Left hindlimb (tissue), 1 donor: ENCODE data around the gene TUBB3.
"Not testable (repeated sequence)": the region's sequence is repeated elsewhere in the genome, so short reads cannot be mapped to it uniquely, and the experiment has no call there.

Experiments
- DNase-seq: peaks from one replicate; pipeline ENCODE4 v3.0.0-alpha.2; 2018

TUBB3 gene

DNA sequence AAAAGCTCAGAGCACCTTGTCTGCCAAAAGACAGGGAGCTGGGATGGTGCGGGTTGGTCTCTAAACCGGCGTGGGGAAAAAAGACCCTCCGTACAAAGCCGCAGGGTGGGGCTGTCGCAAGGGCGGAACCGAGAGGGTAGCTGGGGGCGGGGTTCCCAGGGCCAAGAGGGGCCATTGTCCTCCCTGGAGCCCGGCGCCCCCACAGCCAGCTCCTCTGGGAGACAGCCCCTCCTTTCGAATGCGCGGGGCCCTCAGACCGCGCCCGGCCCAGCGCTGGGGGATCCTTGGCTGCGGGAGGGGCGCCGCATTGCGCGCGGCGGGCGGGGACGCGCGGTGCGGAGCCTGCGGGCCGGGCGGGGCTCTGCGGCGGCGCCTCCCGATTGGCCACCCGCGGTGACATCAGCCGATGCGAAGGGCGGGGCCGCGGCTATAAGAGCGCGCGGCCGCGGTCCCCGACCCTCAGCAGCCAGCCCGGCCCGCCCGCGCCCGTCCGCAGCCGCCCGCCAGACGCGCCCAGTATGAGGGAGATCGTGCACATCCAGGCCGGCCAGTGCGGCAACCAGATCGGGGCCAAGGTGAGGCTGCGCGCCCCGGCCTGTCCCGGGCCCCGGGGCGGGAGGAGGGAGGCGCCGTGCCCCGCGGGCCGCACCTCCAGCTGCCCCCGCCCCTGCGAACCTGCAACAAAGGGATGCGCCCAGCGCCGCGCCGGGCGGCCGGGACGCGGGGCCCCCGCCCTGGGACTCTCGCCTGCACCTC is at the start of gene TUBB3:
TSS of gene TUBB3 (plus strand) at position 459 of the 756 bp plus-strand sequence. CDS start at position 519, 60 bp downstream.
- peak; percentile 80 for DNase-seq

DNA sequence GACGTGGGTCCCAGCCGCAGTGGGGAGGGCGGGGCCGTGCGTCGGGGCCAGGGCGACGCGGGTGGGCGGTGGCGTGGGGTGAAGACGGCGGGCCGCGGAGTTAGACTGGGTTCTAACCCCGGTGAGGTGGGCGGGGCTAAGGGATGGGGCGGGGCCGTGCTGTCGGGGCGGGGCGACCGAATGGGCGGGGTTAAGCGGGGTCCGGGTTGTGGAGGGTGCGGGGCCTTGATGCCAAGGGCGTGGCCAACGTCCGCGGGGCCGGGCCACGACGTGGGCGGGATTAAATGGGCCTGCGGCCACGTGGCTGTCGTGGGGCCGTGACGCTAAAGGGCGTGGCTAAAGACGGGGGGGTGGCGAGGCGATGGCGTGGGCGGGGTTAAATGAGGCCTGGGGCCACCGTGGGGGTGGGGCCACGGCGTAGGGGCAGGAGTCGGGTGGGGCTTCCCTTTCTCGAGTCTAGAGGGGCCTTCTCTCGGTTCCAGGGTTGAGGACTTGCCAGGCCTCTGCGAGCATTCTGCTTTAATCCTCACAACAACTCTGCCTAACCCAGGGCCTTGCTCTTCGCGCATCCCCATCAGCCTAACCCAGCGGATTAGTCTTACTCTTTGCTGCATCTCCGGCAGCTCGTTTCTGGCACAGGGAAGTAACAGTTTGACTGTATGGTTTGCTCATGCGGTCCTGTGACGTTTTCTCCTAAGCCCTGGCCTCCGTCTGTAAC is 49.0 kb upstream of the TUBB3 start:
- DNase-seq: peak; percentile 99

DNA sequence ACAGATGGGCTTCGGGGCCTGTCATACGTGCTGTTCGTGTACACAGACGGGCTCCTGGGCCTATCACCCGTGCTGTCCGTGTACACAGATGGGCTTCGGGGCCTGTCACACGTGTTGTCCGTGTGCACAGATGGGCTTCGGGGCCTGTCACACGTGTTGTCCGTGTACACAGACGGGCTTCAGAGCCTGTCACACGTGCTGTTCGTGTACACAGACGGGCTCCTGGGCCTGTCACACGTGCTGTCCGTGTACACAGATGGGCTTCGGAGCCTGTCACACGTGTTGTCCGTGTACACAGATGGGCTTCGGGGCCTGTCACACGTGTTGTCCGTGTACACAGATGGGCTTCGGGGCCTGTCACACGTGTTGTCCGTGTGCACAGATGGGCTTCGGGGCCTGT is 44.0 kb upstream of the TUBB3 start:
- DNase-seq: not testable (repeated sequence)

DNA sequence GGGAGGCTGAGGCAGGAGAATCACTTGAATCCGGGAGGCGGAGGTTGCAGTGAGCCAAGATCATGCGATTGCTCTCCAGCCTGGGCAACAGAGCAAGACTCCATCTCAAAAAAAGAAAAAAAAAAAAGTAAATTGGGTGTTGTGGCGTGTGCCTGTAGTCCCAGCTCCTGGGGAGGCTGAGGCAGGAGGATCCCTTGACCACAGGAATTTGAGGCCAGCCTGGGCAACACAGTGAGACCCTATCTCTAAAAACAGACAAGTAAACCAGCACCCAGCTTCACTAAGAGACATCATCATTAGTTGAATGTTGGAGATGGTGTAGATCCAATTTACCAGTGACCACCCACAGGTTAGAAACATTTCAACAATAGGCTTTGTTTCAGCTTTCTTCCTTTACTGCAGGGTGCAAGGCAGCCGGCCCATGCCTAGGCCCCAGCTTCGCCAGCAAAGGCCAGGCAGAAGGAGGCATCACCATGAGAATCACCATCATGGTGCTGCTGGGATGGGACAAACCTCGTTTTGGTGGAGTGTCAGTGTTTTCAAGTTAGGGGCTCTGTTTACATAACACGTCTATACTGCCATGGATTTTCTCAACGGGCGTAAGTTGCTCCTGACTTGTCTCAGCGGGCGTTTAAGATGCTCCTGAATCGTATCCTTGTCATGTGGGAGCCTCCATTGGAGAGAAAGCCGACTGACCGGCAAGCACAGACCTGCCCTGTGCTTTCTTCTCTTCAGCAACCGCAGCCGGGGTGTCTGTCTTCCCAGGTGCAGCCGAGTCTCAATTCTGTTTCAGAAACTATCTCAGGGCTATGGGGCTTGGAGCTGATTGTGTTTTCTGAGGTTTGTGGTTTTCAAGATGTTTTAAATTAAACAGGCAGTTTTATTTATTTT is 42.4 kb upstream of the TUBB3 start:
- DNase-seq: no peak

DNA sequence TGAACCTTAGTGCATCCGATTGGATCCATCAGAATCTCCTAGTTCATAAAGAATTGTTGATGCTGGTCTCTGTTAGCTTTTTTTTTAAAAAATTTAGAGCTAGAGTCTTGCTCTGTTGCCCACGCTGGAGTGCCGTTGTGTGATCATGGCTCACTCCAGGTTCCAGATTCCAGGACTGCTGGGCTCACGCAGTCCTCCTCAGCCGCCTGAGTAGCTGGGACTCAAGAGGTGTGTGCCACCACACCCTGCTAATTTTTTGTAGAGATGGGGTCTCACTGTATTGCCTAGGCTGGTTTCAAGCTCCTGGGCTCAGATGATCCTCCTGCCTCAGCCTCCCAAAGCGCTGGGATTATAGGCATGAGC is 41.8 kb upstream of the TUBB3 start:
- no peak for DNase-seq

DNA sequence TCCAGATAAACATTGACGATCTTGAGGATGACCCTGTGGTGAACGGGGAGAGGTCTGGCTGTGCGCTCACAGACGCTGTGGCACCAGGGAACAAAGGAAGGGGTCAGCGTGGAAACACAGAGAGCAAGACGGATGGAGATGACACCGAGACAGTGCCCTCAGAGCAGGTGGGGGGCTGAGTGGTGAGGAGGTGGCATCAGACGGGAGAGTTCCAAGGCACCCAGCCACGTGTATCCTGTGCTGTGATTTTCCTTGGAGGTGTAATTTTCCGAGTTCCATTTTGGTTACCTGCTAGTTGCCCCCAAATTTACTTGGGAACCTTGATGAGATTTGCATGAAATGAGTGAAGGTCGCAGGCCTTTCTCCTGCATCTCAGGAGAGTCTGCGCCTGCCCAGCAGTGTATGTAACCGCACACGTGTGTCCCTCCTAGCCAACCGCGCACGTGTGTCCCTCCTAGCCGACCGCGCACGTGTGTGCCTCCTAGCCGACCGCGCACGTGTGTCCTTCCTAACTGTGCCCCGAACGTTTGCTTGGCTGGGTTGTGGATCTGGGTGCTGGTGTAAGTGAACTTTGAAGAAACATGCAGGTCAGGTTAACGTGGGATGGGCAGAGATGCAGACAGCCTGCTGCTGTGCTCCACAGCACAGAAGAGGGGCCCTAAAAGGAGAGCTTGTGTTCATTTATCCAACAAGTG is 39.6 kb upstream of the TUBB3 start:
- DNase-seq: no peak

DNA sequence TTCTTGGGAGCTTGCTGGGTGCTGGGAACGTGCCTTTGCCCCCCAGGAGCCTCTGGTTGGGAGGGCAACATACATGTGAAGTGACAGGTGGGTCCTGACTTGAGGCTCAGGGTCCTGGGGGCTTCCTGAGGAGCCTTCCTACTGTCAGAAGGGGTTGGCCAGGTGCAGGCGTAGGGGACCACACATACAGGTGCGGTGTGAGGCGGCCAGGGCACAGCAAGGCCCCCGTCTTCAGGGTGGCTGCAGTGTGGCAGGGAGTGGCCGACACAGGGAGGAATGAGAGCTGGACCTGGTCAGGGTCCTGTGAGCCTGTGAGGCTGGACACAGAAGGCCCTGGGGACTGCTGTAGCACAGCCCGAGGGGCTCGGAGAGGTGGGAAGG is 39.1 kb upstream of the TUBB3 start:
- DNase-seq: no peak

DNA sequence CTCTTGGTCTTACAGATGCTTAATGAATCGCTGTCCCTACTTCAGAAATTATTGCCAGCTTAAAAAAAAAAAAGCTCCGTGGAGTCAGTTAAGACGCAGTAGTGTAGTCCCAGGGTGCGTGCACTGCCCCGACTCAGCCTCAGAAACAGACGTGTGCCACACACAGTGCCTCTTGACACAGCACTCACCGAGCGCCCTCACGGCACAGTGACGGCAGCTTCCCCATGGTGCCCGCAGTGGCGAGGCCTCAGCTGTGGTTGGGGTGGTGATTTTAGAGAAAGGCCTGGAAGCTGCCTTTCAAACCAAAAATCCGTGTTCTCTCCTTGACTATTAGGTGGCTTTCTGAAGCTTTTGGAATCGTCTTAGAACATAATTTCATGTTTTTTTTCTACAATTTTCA is 35.9 kb upstream of the TUBB3 start:
- no peak for DNase-seq

DNA sequence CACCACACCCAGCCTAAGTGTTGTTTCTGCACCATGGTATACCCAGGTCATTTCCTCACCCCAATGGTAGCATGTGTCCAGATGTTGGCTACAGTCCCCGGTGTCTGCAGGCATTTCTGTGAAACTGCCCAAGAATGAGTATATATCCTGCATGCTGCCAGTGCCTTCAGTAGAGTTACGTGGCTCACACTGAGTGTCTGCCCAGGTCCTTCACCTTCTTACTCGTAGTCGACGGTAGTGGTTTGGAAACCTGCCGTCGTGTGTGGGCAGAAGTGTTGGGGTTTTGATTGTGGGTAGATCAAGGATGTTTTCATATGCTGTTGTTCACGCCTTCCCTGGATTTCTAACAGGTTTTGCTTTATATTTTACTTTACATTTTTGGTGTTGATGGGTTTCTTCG is 32.9 kb upstream of the TUBB3 start:
- no peak for DNase-seq

DNA sequence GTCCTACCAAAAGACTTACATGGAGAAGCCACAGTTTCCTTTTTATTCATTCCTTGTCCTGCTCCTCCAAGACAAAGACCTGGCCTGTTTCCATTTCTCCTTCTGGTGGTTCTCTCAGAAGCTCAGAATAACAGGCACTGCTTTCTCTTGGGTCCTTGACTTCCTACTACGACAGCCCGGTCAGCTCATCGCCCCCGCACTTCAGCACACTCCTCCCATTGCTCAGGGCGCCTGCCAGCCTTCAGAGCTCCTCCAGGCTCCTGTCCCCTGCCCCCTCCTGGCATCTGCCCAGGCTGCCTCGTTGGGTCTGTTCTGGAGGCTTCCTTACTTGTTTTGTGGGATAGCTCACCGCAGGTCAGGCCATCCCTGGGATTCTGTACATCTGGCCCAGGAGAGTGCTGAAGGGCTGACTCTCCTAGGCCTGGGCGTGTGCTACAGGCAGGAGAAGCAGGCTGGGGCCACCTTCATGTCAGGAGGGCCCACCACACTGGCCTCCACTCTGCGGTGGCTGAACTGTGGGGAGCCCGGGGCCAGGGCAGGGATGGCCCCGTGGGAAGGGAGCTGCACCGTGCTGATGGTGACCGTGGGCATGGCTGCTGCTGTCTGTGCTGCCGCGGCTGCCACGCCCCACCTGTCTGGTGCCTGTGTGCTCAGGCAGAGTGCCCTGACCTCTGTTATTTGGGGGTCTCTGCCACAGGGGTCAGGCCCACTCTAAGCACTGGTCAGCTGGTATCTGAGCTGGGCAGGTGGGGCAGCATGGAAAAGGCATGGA is 32.1 kb upstream of the TUBB3 start:
- no peak for DNase-seq

DNA sequence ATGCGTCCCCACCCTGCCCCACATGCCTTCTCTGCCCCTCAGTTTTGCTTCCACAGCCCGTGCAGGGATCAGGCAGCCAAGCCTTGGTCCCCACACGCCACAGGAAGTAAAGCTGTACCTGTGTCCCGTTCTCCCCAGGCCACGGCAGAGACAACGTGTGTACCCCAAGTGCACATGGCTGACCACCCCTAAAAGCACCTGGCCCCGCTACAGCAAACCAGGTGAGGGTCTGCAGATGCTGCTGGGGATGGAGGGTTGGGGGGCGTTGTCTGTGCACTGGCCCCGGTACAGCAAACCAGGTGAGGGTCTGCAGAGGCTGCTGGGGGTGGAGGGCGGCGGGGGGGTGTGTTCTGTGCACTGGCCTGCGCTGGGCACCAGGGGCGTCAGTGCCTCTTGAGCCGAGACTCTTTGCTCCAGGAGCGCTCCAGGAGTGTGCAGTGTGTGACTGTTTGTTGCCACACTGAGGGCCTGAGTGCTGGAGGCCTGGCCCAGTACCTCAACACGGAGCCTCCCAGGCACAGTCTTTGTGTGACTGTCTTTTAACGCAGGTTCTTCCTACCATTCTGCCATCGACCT is 31.0 kb upstream of the TUBB3 start:
- DNase-seq: no peak

DNA sequence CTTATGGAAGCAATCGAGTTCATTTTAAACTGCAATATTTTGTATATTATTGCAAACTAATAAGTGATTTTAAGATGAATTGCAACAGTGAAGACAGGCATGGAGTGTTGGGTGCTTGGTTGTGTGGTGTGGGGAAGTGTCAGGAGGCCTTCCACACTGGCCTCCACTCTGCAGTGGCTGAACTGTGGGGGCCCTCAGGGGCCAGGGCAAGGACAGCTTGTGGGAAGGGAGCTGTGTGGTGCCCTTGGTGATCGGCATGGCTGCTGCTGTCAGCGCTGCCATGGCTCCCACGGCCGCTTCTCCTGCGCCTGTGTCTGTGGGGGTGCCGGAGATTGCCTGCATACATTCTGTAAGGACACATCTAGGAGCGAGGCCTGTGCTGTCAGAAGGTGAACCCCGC is 30.5 kb upstream of the TUBB3 start:
- DNase-seq: no peak

DNA sequence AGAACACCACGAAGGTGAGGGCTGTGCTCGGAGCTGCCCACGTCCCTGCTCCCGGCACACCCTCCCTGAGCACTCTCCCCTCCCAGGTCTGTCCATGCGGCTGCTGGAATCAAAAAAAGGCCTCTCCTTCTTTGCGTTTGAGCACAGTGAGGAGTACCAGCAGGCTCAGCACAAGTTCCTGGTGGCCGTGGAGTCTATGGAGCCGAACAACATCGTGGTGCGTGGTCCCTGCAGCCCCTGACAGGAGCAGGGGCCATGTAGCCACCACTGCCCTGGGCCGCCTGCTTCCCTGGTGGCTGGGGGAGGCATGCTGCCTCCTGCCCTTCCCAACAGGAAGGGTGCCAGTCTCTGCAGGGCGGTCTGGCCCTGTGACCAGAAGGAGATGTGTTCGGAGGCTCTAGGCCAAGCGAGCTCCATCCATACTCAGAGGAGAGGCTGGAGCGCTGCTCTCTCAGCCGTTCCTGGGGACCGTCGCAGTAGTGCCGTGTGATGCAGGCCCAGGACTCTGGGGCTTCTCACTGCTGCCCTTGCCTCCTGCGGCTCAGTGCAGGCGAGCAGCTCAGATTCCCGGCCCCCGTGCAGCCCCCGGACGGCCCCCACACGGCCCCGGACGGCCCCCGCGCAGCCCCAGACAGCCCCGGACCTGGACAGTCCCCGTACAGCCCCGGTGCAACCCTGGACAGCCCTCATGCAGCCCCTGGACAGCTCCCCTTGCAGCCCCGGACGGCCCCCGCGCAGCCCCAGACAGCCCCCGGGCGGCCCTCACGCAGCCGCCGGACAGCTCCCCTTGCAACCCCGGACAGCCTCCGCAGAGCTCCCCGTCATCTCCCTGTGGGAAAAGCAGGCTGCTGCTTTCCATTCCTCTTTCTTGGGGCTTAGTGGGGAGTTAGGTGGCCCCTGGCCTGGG is 29.2 kb upstream of the TUBB3 start:
- DNase-seq: no peak

DNA sequence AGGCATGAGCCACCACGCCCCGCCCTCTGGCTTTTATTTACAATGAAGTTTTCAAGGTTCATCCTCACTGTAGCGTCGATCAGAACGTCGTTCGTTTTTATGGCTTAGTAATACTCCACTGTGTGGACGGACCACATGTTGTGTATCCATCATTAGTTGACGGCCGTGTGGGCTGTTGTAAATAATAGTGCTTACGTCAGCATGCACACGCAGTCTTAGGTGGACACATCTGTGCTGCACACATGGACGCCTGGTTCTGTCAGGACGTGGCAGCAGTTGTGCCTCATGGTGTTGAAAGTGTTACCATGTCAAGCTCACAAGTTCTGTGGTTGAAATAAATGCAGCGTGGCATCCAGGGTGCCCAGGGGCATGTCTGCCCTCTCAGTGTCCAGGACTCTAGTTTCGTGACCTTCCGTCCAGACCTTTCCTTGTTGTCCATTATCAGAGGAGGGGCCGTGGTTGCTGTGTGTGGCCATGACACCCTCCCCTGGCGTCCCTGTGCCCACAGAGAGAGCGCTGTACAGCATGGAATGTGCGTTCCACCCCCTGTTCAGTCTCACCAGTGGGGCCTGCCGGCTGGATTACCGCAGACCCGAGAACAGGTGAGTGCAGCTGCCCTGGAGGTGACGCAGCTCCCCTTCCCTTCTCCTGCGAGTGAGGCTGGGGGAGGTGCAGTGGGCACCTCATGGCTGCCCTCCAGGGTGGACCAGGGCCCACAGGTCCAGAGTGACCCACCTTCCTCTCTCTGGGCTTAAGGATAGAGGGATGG is 27.5 kb upstream of the TUBB3 start:
- DNase-seq: no peak

DNA sequence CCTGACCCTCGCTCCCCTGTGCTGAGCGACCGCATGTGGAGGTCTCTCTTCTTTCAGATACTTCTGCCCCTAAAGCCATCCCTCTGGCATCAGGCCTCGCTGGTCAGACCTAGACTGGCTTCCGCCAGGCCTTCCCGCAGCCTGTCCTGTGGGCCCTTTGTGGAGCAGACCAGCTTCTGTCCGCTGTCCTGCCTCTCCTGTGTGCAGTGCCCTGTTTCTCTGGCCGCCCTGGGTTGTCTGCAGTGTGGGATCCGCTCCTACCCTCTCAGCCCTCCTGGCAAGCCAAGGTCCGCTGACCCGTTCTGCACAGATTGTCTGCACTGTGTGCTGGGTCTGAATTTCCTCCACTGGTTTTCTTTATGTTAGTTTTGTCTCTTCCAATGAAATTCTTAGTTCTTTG is 25.9 kb upstream of the TUBB3 start:
- DNase-seq: no peak

DNA sequence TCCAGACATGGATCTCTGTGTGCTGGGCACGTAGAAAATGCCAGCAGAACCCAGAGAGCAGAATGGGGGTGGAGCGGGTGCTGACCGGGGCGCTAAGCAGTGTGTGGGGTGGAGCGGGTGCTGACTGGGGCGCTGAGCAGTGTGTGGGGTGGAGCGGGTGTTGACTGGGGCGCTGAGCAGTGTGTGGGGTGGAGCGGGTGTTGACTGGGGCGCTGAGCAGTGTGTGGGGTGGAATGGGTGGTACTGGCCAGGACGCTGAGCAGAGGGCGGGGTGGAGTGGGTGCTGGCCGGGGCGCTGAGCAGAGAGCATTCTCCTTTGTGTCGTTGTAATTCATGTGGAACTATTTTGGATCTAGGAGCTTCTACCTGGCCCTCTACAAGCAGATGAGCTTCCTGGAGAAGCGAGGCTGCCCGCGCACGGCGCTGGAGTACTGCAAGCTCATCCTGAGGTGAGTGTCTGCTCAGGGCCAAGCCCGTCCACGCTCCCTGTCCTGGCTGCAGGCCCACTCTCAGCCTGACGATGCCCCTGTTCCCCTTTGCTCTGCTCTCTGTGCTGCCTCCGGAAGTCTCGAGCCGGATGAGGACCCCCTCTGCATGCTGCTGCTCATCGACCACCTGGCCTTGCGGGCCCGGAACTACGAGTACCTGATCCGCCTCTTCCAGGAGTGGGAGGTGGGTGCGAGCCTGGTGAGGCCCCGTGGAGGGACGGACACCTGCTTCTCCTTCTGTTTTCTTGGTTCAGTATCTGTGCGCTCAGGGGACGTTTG is 24.8 kb upstream of the TUBB3 start:
- no peak for DNase-seq

DNA sequence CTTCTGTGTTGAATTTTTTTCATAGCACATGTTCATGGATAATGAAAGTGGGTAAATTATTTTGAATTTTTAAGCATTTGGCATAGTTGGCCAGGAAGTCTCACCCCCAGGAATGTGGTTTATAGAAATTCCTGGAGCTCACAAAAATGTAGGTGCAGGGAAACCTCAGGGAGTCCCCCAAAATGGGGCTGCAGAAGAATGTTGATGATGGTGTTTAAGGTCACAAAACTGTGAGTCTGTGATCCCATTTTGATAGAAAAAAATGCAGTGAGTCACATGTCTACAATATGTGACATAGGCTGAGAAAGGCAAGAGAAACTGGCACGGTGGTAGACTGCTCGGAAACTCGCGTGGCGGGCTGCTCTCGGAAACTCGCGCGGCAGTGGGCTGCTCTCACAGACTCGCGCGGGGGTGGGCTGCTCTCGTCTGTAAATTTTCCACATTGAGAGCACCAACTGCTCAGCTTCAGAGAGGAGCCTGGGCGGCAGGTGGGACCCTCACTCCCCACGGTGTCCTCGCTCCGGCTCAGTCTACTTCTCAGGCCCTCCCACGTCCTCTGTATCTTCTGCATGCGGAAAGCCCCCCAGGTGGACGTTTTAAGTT is 23.2 kb upstream of the TUBB3 start:
- DNase-seq: no peak

DNA sequence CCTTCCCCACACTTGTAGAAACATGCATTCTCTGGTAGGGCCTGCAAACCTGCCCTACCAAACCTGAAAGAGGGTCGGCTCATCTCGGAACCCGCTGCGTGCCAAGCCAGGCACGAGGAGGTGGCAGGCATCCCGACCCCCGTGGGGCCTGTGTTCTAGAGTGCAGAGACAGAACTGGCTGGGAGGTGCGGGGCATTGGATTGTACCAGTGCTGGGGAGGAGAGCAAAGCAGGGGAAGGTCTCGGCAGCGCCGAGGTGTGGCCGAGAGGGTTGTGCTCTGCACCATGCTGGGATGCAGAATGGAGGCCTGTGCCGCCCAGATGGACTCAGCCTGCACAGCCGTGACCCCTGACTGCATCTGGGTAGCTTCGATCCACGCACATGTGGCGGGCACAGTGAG is 22.3 kb upstream of the TUBB3 start:
- no peak for DNase-seq

DNA sequence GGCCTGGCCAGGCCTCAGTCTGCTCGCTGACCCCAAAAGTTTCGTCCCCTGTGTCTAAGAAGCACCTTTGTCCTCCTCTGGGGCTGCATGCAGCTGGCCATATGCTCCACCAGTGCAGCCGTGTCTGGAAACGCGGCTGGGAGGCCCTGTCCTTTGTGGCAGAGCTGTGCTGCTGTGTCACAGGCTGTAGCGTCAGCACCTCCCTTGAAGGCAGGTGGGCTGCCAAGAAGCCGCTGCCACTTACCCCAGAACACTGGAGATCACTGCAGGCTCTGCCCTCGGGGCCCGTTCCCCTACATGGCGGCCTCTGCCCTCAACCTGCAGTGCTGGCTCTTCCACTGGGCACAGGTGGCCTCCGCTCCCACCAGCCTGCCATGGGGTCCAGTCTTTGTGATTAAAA is 20.2 kb upstream of the TUBB3 start:
- DNase-seq: no peak
